Sigmoid colon (tissue), 4 donors: ENCODE data around the gene GPR39.

Source experiments
- EP300 ChIP-seq, 4 donors: sonication (generic); formaldehyde crosslinking; IDR thresholded peaks; one replicate each; pipeline ENCODE4 v1.6.1; 2017; ENCODE audit warnings: antibody characterized with exemption in 4 of 4
- POLR2A ChIP-seq, 2 donors: fragments of 450-650 bp; IDR thresholded peaks; one replicate each; pipeline ENCODE4 v1.6.1; 2016; ENCODE audit warnings: antibody characterized with exemption in 2 of 2, mild to moderate bottlenecking in 2 of 2, moderate library complexity in 2 of 2
- POLR2AphosphoS5 ChIP-seq, 4 donors: sonication (generic); formaldehyde crosslinking; IDR thresholded peaks; one replicate each; pipeline ENCODE4 v1.6.1; 2017; ENCODE audit warnings: antibody characterized with exemption in 4 of 4
- TF ChIP-seq, protein P1 (sequence below), 4 experiments: fragments of 450-650 bp in 3 of 4; fragments of 200-600 bp in 1 of 4; IDR thresholded peaks; one replicate each; pipeline ENCODE4 v1.5.1; 2016 to 2019; ENCODE audit warnings: antibody characterized with exemption in 4 of 4, mild to moderate bottlenecking in 3 of 4, moderate library complexity in 2 of 4

DNA sequence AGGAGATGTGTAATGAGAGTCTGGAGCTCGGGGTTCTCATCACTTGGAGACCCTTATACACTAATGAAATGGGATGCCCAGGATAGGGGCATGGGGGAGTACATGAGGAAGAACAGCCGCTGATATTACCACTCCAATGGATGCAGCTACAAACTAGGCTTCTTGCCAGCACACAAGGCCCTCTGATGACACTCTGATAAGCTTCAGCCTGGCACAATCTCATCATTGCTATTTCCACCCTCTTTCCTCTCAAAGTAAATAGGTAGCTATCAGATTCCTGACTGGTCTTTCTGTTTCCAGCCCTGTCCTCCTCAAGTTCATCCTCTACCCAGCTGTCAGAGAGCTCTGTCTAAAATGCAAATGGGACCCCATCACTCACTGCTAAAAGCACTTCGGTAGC, 103.0 kb downstream of the GPR39 start:
- TF ChIP-seq, protein P1, sequence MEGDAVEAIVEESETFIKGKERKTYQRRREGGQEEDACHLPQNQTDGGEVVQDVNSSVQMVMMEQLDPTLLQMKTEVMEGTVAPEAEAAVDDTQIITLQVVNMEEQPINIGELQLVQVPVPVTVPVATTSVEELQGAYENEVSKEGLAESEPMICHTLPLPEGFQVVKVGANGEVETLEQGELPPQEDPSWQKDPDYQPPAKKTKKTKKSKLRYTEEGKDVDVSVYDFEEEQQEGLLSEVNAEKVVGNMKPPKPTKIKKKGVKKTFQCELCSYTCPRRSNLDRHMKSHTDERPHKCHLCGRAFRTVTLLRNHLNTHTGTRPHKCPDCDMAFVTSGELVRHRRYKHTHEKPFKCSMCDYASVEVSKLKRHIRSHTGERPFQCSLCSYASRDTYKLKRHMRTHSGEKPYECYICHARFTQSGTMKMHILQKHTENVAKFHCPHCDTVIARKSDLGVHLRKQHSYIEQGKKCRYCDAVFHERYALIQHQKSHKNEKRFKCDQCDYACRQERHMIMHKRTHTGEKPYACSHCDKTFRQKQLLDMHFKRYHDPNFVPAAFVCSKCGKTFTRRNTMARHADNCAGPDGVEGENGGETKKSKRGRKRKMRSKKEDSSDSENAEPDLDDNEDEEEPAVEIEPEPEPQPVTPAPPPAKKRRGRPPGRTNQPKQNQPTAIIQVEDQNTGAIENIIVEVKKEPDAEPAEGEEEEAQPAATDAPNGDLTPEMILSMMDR (IDR thresholded peaks at IDR 0.05): no peak
- TF ChIP-seq POLR2A (IDR thresholded peaks at IDR 0.05): no peak
- no peak for TF ChIP-seq EP300 (IDR thresholded peaks at IDR 0.05)
- no peak for TF ChIP-seq POLR2AphosphoS5 (IDR thresholded peaks at IDR 0.05)
